Mesodermal cell (in vitro differentiated cells): ENCODE data around the gene HEY2.

Experiments
- H3K27ac ChIP-seq: 2 replicates; pipeline ENCODE4 v1.7.0; 2013; ENCODE audit warnings: mild to moderate bottlenecking, low read depth, low read length, moderate library complexity; ENCODE audit not compliant: severe bottlenecking
- H3K36me3 ChIP-seq: 2 replicates; pipeline ENCODE4 v1.7.1; 2013; ENCODE audit warnings: mild to moderate bottlenecking, low read length, moderate library complexity; ENCODE audit not compliant: control insufficient read depth, insufficient read depth
- H3K4me1 ChIP-seq: one replicate; pipeline ENCODE4 v1.7.1; 2013; ENCODE audit warnings: mild to moderate bottlenecking, low read length; ENCODE audit not compliant: insufficient read depth, control insufficient read depth, poor library complexity, severe bottlenecking
- H3K4me3 ChIP-seq: 2 replicates; pipeline ENCODE4 v1.7.0; 2013; ENCODE audit warnings: low read length, control low read depth, mild to moderate bottlenecking; ENCODE audit not compliant: insufficient read depth, poor library complexity, severe bottlenecking; ENCODE audit errors: extremely low read depth
- H3K9me3 ChIP-seq: 2 replicates; pipeline ENCODE4 v1.7.1; 2013; ENCODE audit warnings: mild to moderate bottlenecking, low read length, moderate library complexity; ENCODE audit not compliant: control insufficient read depth
- WGBS, 2 experiments: methylation state at CpG; one replicate each; pipeline ENCODE4 v1.1.5; 2013; ENCODE audit warnings: missing lambda C conversion rate in 2 of 2; ENCODE audit not compliant: insufficient coverage in 2 of 2; 5-methylcytosine and 5-hydroxymethylcytosine counted together

HEY2 gene

GRCh38 chr6:125753218-125753936 is 3.9 kb downstream of the HEY2 start:
- H3K4me1 ChIP-seq: peaks cover 14% of the 10 kb centered on the region
- peak overlapping the region; percentile 79 for H3K4me3 ChIP-seq
- H3K27ac ChIP-seq: peak overlapping the region; percentile 20
- WGBS, 2 experiments: 33% methylated on average over 2 of the region's 5 CpGs; no CpG with 5 or more reads in 1 of the 2 experiments
- H3K36me3 ChIP-seq: peaks cover 55% of the 10 kb centered on the region
- no peaks in the 10 kb centered on the region for H3K9me3 ChIP-seq

- peaks cover 61% of the 10 kb centered on the region for H3K36me3 ChIP-seq
- H3K27ac ChIP-seq: no peak overlapping the region
These were observed 4.5 kb downstream of the HEY2 start for GRCh38 chr6:125753937-125754259.

GRCh38 chr6:125754566-125754965 is 5.1 kb downstream of the HEY2 start:
- Histone ChIP-seq H3K4me3 (no peak overlapping the region), H3K27ac (no peak overlapping the region), H3K9me3 (no peaks in the 10 kb centered on the region), H3K36me3 (peaks cover 67% of the 10 kb centered on the region), H3K4me1 (peaks cover 14% of the 10 kb centered on the region)
- WGBS, 2 experiments: 46 to 55% methylated on average over 1 of the region's 2 CpGs

More at GRCh38 chr6:125753937-125754259, 4.5 kb downstream of the HEY2 start:
- no peak overlapping the region for H3K4me3 ChIP-seq
- peaks cover 14% of the 10 kb centered on the region for H3K4me1 ChIP-seq
- no peaks in the 10 kb centered on the region for H3K9me3 ChIP-seq

GRCh38 chr6:125759184-125759902 is 9.9 kb downstream of the HEY2 start:
- peaks cover 11% of the 10 kb centered on the region for H3K4me1 ChIP-seq
- H3K4me3 ChIP-seq: no peak overlapping the region
- H3K36me3 ChIP-seq: peaks cover 73% of the 10 kb centered on the region
- no peak overlapping the region for H3K27ac ChIP-seq
- no peaks in the 10 kb centered on the region for H3K9me3 ChIP-seq
- 86 to 90% methylated on average over 30 to 39 of the region's 42 CpGs for WGBS, 2 experiments

- H3K4me1 ChIP-seq: peaks cover 6% of the 10 kb centered on the region
- no peaks in the 10 kb centered on the region for H3K9me3 ChIP-seq
- 100% methylated on average over 3 of the region's 5 CpGs for WGBS, 2 experiments
- peaks cover 66% of the 10 kb centered on the region for H3K36me3 ChIP-seq
- no peak overlapping the region for H3K27ac ChIP-seq
- H3K4me3 ChIP-seq: no peak overlapping the region
These were observed 10.6 kb downstream of the HEY2 start for GRCh38 chr6:125759959-125760457.

- WGBS, 2 experiments: 56 to 95% methylated on average over 2 of the region's 2 CpGs
- Histone ChIP-seq H3K36me3 (peaks cover 24% of the 10 kb centered on the region), H3K27ac (peak overlapping the region; percentile 1), H3K4me3 (no peak overlapping the region), H3K4me1 (no peaks in the 10 kb centered on the region), H3K9me3 (no peaks in the 10 kb centered on the region)
These were observed 14.8 kb downstream of the HEY2 start for GRCh38 chr6:125764121-125764671.

GRCh38 chr6:125765944-125766343 is 16.5 kb downstream of the HEY2 start:
- 80% methylated on average over 1 of the region's 1 CpG; no CpG with 5 or more reads in 1 of the 2 experiments for WGBS, 2 experiments
- H3K27ac ChIP-seq: no peak overlapping the region

GRCh38 chr6:125766641-125767040 is 17.2 kb downstream of the HEY2 start:
- no peaks in the 10 kb centered on the region for H3K9me3 ChIP-seq
- H3K4me3 ChIP-seq: no peak overlapping the region
- H3K4me1 ChIP-seq: no peaks in the 10 kb centered on the region
- peaks cover 1% of the 10 kb centered on the region for H3K36me3 ChIP-seq
- H3K27ac ChIP-seq: no peak overlapping the region
- 83 to 100% methylated on average over 2 of the region's 4 CpGs for WGBS, 2 experiments

More at GRCh38 chr6:125765944-125766343, 16.5 kb downstream of the HEY2 start:
- Histone ChIP-seq H3K4me1 (no peaks in the 10 kb centered on the region), H3K9me3 (no peaks in the 10 kb centered on the region), H3K4me3 (no peak overlapping the region), H3K36me3 (peaks cover 7% of the 10 kb centered on the region)

- 82 to 88% methylated on average over 5 of the region's 6 CpGs for WGBS, 2 experiments
- no peak overlapping the region for H3K27ac ChIP-seq
- no peaks in the 10 kb centered on the region for H3K36me3 ChIP-seq
- H3K4me1 ChIP-seq: no peaks in the 10 kb centered on the region
- no peaks in the 10 kb centered on the region for H3K9me3 ChIP-seq
- H3K4me3 ChIP-seq: no peak overlapping the region
These were observed 19.8 kb downstream of the HEY2 start for GRCh38 chr6:125769147-125769783.

GRCh38 chr6:125773387-125774341 is 24.2 kb downstream of the HEY2 start:
- Histone ChIP-seq H3K36me3 (no peaks in the 10 kb centered on the region), H3K9me3 (no peaks in the 10 kb centered on the region), H3K4me3 (no peak overlapping the region), H3K27ac (no peak overlapping the region), H3K4me1 (no peaks in the 10 kb centered on the region)
- 67 to 82% methylated on average over 1 to 2 of the region's 4 CpGs for WGBS, 2 experiments
